K562 (cell line): ENCODE results near the gene MRPL28. TPM values are rescaled to one million over a fixed set of nuclear protein-coding genes. Genes with fewer than 3 reads are reported as not detected.

ENCODE experiments used
- CHD7 ChIP-seq: fragments of 200-600 bp; sonication (generic); IDR thresholded peaks from one replicate; pipeline ENCODE4 v1.6.1; 2012; ENCODE audit warnings: mild to moderate bottlenecking, low read depth, low read length, inconsistent platforms
- CTBP1 ChIP-seq: fragments of 450-650 bp; IDR thresholded peaks from 2 replicates; pipeline ENCODE4 v1.6.1; 2016; ENCODE audit warnings: borderline replicate concordance
- DLX4 ChIP-seq: fragments of 250-450 bp; sonication (Bioruptor Pico); IDR thresholded peaks from 2 replicates; pipeline ENCODE4 v1.6.1; 2021; ENCODE audit warnings: mild to moderate bottlenecking
- L3MBTL2 ChIP-seq: fragments of 450-650 bp; IDR thresholded peaks from 2 replicates; pipeline ENCODE4 v1.6.1; 2016; ENCODE audit warnings: mild to moderate bottlenecking, moderate library complexity
- MYBL2 ChIP-seq, 2 experiments: fragments of 450-650 bp in 1 of 2; sonication (generic) in 1 of 2; formaldehyde crosslinking in 1 of 2; IDR thresholded peaks; 2 replicates each; pipeline versions ENCODE4 v1.6.1 to v1.8.1; 2017 to 2022; ENCODE audit warnings: borderline replicate concordance in 1 of 2, inconsistent platforms in 1 of 2, low read depth in 1 of 2, mild to moderate bottlenecking in 1 of 2, missing genetic modification reagents in 1 of 2, moderate library complexity in 1 of 2
- RBFOX2 ChIP-seq: fragments of 200-400 bp; formaldehyde crosslinking; IDR thresholded peaks from 2 replicates; pipeline ENCODE4 v1.6.1; 2017; ENCODE audit warnings: low read depth, mild to moderate bottlenecking, low read length, moderate library complexity
- TBL1XR1 ChIP-seq, 2 experiments: IDR thresholded peaks; 2 replicates each; pipeline ENCODE4 v1.6.1; 2012; ENCODE audit warnings: improper control_type of control experiment in 2 of 2, low read length in 2 of 2, mild to moderate bottlenecking in 1 of 2
- WHSC1 ChIP-seq: IDR thresholded peaks from one replicate; pipeline ENCODE4 v1.6.1; 2012; ENCODE audit warnings: low read length, control low read depth, inconsistent platforms
- polyA plus RNA-seq, 8 experiments: library from polyadenylated mRNA; depleted of rRNA in 4 of 8; stranded (reverse) in 5 of 8; unstranded in 3 of 8; fragments of >200 nt; fragmentation: Nextera tagmentation in 2 of 8; fragmentation: Illumina TruSeq in 1 of 8; extraction: Ambion mirVana in 2 of 8; extraction: Trizol in 1 of 8; gene quantifications; 2 replicates each; pipeline versions ENCODE4 v1.2.1 to v1.2.3, GENCODE V29; 2011 to 2014; ENCODE audit warnings: inconsistent platforms in 1 of 8, missing spikeins in 1 of 8
- total RNA-seq, 7 experiments: library from RNA; depleted of rRNA in 6 of 7; stranded (reverse); fragments of >200 nt in 6 of 7; fragmentation: Illumina TruSeq in 2 of 7; extraction: Trizol in 2 of 7; gene quantifications; 2 replicates each; pipeline versions ENCODE4 v1.2.1 to v1.2.3, GENCODE V29; 2011 to 2021; ENCODE audit warnings: low replicate concordance in 1 of 7
- TF ChIP-seq, protein P1 (sequence below): sonication (generic); formaldehyde crosslinking; IDR thresholded peaks from 2 replicates; pipeline ENCODE4 v1.8.1; 2023; ENCODE audit warnings: mild to moderate bottlenecking, missing genetic modification reagents
- TF ChIP-seq, protein P2 (sequence below): fragments of 250-450 bp; sonication (Bioruptor Pico); IDR thresholded peaks from 2 replicates; pipeline ENCODE4 v1.5.0; 2021

MRPL28 gene
- total and polyA plus RNA-seq, 9 of the 15 experiments (the other 6 are each of a cell fraction or from before 2014, with no cell fraction given), result 2.5 to 323 (median 175) TPM

DNA sequence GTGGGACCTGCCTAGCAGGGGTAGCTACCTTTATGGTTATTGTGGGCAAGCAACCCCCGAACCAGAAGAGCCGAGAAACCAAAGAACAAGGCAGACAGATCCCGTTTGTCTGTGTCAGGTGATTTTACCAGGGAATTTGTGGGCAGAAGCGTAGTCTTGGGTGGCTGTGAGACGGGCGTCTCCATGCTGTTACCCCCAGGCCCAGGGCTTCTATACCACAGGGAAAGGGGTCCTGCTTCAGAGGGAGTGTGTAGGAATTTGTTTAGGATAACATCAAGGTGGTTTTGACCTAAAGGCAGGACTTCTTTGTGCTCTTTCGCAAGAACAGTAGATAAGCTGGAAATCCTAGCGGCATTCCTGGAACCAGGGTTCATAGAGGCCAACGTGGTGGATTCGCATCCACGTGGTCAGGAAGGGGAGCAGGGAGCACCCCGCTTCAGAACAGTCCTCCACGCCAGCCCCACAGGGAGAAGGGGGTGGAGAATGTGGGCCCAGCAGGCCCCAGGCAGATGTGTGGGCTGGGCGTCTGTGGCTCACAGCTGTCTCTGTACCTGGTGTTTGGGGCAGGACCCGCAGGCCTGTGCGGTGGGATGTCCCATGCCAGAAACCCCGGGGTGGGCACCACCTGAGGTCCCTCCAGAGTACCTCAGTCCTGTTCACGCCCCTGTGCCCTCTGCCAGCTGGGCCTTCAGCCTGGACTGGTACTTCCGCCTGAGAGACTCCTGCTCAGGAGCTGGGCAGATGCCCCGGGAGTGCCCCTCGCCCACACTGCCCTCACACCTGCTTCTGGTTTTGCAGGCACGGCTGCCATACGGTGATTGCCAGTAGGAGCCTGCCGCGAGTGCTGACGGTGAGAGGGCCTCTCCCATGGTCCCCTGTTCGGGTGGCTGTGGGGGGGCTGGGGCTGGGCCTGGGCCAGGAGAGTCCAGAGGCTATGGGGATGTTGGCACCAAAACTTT is 35.5 kb upstream of the MRPL28 start (continued):
- TF ChIP-seq, protein P1, sequence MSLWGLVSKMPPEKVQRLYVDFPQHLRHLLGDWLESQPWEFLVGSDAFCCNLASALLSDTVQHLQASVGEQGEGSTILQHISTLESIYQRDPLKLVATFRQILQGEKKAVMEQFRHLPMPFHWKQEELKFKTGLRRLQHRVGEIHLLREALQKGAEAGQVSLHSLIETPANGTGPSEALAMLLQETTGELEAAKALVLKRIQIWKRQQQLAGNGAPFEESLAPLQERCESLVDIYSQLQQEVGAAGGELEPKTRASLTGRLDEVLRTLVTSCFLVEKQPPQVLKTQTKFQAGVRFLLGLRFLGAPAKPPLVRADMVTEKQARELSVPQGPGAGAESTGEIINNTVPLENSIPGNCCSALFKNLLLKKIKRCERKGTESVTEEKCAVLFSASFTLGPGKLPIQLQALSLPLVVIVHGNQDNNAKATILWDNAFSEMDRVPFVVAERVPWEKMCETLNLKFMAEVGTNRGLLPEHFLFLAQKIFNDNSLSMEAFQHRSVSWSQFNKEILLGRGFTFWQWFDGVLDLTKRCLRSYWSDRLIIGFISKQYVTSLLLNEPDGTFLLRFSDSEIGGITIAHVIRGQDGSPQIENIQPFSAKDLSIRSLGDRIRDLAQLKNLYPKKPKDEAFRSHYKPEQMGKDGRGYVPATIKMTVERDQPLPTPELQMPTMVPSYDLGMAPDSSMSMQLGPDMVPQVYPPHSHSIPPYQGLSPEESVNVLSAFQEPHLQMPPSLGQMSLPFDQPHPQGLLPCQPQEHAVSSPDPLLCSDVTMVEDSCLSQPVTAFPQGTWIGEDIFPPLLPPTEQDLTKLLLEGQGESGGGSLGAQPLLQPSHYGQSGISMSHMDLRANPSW (CRISPR knock-in tag), result no peak
- no peak for TF ChIP-seq CHD7
- TF ChIP-seq RBFOX2, result peak; percentile 49
- TF ChIP-seq L3MBTL2, result peak; percentile 58
- TF ChIP-seq TBL1XR1 (IDR thresholded peaks at IDR 0.05; ENCODE audit: low read length in 2 of 2), result peak in 1 of 2 experiments; percentile 31; a peak in 1 of 4 replicates
- TF ChIP-seq, protein P2, sequence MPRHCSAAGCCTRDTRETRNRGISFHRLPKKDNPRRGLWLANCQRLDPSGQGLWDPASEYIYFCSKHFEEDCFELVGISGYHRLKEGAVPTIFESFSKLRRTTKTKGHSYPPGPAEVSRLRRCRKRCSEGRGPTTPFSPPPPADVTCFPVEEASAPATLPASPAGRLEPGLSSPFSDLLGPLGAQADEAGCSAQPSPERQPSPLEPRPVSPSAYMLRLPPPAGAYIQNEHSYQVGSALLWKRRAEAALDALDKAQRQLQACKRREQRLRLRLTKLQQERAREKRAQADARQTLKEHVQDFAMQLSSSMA, result no peak
- no peak for TF ChIP-seq MYBL2 (IDR thresholded peaks at IDR 0.05; ENCODE audit: low read depth)
- TF ChIP-seq MYBL2 (CRISPR knock-in tag; IDR thresholded peaks at IDR 0.05; ENCODE audit: borderline replicate concordance), result no peak
- no peak for TF ChIP-seq WHSC1
- peak; percentile 85; the same call in 1 of the 2 replicates for TF ChIP-seq CTBP1
- no peak for TF ChIP-seq DLX4 (CRISPR knock-in tag)
